Measurements from ENCODE around the gene AHCTF1.

Gene AHCTF1

DNA sequence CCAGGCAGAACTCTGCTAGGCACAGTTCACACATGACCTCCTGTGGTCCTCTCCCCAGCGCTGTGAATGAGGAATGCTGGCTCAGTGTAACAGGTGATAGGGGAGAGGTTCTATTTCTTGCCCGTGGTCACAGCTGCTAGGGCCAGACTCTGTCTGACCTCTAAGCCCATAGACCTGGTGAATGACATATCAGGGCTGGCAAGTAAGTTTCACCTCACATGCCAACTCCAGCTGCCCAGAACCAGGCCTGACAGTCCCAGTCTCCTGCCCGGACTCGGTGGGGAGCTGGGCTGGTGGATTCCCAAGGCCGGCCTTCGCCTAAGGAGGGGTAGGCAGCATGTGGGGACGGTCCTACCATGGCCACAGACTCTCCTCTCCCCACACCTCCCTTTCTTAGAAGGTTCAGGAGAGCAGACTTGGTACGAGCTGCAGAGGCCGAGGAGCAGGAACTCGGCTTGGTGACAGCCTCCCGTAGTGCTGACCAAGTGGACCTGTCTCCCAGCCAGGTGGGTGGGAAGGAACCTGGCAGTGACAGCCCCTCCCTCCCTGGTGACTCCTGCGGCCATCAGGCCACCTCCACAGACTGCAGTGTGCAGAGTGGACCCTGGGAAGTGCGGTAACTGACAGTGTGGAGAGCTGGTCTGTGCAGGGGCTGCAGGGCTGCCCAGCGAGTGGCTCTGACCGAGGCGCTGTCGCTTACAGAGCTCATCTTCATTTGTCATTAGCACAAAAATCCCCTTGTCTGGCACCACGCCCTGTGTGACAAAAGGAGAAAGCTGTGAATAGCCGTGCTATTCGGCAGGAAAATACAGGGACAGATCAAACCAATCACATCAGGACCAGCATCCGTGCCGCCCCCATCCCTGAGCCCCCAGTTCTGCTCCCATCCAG, 132.9 kb downstream of the AHCTF1 start:
- no peak for DNase-seq (ENCODE audit: low read depth)

DNA sequence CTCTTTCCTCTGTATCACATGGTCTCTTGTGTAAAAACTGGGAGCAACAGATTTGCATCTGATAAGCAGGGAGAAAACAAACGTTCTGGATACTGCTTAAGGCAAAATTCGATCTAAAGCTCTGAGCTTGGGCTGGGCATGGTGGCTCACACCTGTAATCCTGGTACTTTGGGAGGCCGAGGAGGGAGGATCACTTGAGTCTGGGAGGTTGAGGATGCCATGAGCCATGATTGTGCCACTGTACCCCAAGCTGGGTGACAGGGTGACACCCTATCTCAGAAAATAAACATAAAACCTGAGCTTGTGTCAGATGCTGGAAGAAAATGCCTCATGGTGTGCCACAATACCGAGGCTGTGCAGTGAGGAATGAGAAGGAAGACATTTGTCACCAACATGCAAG, 133.6 kb downstream of the AHCTF1 start:
- DNase-seq (ENCODE audit: low read depth): no peak

DNA sequence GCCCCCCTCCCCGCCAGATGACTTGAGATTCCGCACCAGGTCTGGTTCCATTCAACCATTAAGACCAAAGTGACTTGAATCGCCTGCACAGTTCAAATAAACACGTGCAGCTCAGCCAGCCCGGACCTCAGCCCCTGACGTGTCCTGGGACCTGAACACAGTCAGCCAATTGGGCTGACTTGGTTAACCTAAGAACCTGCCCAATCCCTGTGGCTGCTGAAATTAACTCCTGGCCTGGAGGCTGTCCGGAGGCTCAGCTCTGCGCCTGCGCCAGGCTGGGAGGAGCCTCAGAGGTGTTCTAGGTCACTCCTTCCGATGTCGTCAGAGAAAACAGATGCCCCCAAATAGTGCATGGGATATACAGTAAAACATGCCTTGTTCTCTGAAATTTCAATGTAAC, 134.2 kb downstream of the AHCTF1 start:
- no peak for DNase-seq (ENCODE audit: low read depth)

DNA sequence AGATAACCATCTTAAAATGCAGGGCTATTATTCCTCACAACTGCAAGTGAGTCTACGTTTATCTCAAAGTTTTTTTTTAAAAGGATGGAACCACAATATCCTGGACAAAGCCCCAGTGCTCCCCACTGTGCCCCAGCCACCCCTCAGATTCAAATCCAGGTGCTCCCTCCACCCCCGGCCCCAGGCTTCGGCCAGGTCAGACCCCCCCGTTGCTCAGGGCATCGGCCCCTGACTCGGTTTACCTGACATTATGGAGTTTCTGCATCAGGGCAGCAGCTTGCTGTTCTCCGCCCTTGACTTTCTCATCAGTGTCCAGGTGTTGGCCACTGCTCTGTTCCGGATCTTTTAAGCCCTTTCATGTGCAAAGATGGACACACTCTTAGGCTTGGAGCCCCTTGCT, 134.6 kb downstream of the AHCTF1 start:
- no peak for DNase-seq (ENCODE audit: low read depth)

DNA sequence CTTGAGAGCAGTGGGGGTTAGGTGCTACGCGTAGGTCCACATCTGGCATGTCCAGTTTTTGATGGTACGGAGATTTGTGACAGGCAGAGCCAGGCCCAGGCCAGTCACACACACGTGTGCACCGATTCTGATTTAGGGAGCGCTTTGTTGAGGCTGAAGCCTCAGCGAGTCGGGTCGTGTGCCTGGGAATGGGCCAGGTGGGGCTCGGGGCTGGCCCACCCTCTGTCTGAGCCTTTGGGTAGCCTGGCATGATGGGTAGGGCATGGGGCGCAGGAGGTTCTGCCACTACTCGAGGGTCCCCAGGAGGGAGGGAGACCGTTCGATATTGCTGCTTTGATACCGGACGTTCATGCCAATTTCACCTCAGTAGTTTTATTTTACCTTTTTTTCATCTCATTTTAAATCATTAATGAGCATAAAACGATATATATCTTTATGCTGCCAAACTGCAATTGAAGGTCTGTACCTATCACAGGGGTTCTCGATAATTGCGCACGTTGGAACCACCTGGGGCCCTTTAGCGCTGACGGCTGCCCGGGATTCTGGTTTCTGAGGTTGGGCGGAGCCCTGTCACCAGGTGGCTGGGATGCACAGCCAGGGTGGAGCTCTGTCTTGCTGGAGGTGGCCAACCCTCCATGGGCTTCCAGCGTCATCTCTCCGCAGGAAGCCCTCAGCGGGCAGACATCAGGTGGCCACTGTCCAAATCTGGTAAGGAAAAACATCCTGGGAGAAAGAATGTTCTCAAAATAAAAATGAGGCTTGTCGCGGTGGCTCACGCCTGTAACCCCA, 135.6 kb downstream of the AHCTF1 start:
- no peak for DNase-seq (ENCODE audit: low read depth)

DNA sequence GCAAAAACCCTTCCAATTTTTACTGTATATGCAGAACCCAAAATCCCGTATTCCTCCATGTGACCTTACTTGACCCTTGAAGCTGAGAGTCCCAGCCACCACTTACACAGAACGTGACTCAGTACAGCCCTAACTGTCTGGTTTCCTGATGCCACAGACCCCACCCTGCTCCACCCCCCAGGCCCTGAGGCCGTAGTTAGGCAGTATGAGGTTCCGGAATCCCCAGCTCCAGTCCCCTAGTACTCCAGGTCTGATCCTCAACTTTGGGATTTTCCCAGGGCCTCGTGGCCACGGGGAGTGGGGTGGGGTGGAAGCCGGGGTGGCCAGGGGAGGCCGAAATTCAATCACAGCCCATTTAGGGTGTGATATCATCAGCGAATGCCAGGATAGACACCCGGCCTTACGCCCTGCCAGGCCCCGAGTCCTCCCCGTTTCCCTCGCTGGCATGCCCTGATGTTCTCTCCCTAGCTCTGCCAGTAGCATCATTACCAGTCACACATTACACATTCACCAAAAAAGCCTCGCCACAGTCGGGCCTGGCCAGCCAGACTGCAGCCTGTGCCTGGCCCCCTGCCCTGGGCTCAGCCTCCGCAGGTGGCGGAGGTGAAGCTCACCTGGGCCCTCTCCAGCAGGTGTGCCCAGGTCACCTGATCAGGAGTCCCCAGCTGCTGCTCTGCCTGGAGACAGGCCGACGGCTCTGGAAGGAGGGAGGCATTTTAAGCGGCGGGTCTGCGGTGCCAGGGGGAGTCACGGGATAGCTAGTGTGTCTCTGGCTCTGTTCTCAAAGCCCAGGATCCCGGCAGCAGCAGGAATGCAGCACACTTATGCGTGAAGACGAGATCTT, 136.7 kb downstream of the AHCTF1 start:
- DNase-seq (ENCODE audit: low read depth): no peak

DNA sequence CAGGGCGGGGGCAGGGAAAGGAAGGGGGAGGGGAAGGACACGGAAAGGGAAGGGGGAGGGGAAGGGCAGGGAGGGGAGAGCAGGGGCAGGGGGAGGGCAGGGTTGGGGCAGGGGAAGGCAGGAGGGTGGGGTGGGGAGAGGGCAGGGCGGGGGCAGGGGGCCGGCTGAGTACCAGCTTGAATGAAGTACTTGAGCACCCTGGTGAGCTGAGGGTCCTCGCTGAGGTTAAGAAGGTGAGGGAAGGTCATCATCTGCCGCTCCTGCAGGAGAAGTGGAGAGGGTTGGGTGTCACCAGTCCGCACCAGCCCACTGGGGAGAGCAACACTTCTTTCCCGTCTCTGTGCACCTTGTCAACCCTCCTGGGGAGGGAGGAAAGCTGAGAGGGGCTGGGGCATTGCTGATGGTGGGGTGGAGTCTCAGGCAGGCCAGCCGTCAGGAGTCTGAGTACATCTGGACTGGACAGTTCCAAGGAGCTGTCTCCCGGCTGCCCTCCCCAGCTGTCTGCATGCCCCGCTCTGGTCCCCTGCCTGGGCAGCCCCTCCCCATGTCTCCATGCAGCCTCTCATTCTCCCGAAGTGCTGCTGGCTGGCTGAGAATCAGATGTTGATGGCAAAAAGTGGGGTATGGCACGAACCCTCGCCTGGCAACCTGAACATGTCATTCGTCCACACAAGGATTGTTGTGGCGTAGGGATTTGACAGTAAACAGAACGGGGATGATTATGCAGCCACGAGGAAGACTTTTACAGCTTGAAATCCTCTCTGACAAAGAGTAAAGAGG, 137.5 kb downstream of the AHCTF1 start:
- no peak for DNase-seq (ENCODE audit: low read depth)

DNA sequence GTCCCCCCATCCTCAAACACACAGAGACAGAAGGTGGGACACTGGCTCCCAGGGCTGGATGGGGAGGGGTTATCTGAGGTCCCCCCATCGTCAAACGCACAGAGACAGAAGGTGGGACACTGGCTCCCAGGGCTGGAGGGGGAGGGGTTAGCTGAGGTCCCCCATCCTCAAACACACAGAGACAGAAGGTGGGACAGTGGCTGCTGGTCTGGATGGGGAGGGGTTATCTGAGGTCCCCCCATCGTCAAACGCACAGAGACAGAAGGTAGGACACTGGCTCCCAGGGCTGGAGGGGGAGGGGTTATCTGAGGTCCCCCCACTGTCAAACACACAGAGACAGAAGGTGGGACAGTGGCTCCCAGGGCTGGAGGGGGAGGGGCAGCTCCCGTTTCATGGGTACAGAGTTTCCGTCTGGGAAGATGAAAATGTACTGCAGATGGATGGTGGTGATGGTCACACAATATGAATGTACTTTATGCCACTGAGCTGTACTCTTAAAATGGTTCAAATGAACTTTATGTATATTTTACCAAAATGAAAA, 138.3 kb downstream of the AHCTF1 start:
- no peak for DNase-seq (ENCODE audit: low read depth)

DNA sequence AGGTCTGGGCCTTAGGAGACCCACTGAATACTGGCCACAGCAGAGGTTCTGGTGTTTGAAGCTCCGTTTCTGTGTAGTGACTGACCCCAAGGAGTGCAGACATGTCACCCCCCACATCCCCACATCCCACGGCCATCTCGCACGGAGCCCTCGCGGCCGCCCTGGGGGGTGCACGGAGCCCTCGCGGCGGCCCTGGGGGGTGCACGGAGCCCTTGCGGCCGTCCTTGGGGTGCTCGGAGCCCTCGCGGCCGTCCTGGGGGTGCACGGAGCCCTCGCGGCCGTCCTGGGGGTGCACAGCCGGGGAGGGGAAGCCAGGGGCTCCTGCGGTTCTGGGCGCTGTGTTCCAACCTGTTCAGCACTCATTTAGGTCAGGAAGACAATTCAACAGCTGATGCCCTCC, 139.1 kb downstream of the AHCTF1 start:
- DNase-seq (ENCODE audit: low read depth): no peak

DNA sequence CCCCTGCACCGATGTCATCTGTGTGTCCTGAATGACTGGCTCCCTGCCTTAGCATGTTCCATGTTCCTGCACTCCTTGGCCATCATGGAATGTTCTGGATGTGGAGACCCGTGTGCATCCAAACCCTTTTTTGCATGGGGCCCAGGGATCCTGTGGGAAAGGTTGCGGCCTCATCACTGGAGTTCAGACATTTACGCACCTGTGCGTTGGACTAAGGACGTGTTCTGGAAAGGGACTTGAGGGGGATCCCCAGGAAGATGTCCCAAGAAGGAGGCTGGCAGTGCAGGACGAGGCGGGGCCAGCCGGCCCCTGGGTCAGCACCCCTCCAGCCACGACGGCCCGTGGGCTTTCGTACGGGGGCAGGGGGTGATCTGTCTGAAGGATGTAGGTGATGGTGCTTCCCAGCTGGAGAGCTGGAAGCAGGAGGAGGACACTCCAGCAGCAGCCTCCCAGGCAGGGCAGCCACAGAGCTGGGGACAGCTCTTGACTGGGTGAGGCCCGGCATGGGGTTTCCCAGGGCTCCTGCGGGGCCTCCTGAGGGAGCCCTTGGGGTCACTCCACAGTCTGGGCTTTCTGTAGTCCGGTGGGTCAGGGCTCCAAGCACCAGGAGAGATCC, 140.3 kb downstream of the AHCTF1 start:
- no peak for DNase-seq (ENCODE audit: low read depth)

DNA sequence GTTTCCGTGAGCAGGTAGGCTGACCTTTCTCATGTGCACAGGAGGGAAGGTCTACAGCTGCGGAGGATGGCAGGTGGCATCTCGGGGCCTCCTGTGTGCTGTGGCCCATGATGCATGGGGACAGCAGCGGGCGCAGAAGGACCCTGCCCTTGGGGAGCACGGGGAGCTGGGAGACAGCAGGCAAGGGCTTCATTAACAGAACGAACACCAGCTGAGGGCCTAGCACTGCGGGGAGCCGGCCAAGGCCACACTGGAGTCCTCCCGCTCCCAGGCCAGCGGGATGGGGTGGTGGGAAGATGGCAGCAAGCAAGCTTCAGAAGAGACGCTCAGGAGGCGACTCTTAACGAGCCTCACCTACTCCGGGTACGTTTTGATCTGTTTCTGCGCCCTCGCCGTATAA, 140.9 kb downstream of the AHCTF1 start:
- DNase-seq (ENCODE audit: low read depth): no peak

DNA sequence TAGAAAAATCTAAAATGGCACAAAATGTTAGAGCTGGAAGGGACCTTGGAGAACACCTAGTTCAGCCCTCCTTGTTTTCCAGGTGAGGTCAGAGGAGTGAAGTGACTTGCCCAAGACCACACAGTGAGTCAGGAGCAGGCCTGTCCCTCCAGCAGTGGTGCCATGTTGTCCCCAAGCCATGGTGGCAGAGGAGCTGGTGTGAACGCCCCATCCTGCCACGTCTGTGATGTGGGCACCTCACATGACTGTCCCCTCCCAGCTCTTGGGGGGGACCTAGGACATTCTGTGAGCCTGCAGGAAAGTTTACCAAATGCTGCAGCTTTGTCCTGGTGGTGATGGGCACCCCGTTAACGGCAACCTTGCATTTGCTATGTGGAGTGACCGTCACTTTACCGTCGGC, 141.4 kb downstream of the AHCTF1 start:
- no peak for DNase-seq (ENCODE audit: low read depth)

DNA sequence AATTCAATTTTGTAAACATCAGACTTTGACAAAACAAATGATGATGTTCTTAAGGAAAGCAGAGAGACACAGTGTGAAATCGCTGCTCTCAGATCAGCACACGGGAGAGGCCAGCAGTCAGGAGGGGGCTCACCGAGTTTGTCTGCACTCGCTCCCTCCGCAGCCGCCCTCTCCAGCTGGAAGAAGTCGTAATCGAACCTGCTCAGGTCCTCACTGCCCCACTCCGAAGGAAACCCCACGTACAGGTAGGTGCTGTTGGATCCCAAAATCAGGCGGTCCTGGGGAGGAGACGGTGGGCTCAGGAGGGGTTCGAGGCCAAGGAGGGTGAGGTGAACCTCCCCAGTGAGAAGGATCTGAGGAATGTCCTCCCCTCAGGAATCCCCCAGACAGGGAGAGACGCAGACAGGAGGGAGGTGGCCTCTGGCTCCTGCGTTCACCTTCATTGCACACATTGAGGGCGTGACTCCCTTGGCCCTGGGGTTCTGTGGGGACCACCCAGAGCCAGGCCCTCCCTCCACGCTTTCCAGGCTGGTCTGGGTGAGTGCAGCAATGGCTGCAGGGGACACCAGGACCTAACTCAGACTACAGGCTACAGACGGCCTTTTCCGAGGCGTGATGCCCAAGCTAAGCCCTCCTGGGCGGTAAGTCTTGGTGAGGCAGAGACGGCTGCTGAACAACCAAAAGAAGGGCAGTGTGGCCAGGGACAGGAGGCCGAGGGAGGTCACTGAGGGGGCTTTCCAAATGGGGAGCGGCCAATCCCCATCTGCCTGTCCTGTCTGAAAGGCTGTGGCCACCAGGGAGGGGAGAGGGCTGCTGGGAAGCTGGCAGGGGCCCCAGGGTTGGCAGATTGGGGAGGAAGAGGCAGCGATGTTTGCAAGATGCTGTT, 142.1 kb downstream of the AHCTF1 start:
- no peak for DNase-seq (ENCODE audit: low read depth)
